HT-29 (cell line): ENCODE data around the gene ITPKC. TPM values are rescaled to one million over a fixed set of nuclear protein-coding genes. Genes with fewer than 3 reads are reported as not detected.
"Not testable (repeated sequence)": the region's sequence is repeated elsewhere in the genome, so short reads cannot be mapped to it uniquely, and the experiment has no call there.

Experiments used
- DNase-seq: peaks from one replicate; pipeline ENCODE4 v3.0.0-alpha.2; 2015; ENCODE audit warnings: low spot score
- total RNA-seq: library from RNA; depleted of rRNA; stranded (reverse); fragments of >200 nt; shearing (Covaris generic); gene quantifications from 2 replicates; pipeline ENCODE4 v1.2.3, GENCODE V29; 2014

Gene ITPKC
- total RNA-seq, 1 experiment from 2014 or later, result 58.5 TPM

DNA sequence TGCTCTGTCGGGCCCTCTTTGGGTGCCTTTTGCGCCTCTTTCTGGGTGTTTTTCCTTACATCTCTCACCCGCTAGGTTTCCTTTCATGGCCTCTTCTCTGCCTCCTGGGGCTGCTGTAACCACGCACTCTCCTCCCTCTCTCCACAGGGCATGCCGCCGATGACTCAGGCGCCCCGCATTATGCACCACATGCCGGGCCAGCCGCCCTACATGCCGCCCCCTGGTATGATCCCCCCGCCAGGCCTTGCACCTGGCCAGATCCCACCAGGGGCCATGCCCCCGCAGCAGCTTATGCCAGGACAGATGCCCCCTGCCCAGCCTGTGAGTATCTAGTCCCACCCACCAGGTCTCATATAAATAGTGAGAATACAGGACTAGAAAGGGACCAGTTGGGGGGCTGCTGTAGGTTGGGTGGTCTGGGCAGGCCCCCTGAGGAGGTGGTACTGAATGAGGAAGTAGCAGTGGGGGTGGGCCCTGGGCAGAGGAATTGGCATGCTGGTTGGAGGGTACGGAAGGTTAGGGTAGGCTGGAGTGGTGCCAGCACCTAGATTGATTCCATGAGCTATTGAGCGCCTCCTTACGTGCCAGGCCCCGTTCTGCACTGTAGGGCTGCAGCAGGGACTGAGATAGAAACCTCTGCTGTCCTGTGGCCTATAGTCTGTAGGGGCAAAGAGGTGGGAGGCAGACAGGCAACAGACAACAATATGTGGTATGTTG, 46.0 kb downstream of the ITPKC start:
- no peak for DNase-seq

DNA sequence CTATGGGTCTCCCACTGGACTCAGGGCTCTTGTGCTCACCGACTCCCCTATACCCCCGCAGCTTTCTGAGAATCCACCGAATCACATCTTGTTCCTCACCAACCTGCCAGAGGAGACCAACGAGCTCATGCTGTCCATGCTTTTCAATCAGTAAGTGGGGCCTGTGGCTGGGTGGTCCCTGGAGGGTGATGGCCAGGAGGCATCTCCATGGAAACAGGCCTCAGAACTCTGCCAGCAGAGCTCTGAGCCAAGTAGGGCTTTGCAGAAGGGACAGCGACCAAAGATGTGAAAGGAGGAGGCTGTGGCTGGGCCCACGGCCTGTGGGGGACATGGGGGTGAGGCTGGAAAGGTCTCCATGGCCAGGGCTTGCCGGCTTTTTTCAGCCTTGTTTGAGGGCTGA, 46.6 kb downstream of the ITPKC start:
- no peak for DNase-seq

- no peak for DNase-seq
Observed at GRCh38 chr19:40763963-40764362, 47.1 kb downstream of the ITPKC start.

GRCh38 chr19:40766385-40766784, 49.5 kb downstream of the ITPKC start:
- DNase-seq, result not testable (repeated sequence)

GRCh38 chr19:40768869-40769268, 52.0 kb downstream of the ITPKC start:
- DNase-seq, result no peak

GRCh38 chr19:40771101-40771862, 54.4 kb downstream of the ITPKC start:
- DNase-seq, result peak; percentile 58

- peak; percentile 81 for DNase-seq
Observed at GRCh38 chr19:40774916-40775631, 58.2 kb downstream of the ITPKC start, which contains the start of gene MIA. Gene MIA, plus strand, starts transcription at chr19:40775521. Its CDS starts 22 bp downstream, at chr19:40775543.

DNA sequence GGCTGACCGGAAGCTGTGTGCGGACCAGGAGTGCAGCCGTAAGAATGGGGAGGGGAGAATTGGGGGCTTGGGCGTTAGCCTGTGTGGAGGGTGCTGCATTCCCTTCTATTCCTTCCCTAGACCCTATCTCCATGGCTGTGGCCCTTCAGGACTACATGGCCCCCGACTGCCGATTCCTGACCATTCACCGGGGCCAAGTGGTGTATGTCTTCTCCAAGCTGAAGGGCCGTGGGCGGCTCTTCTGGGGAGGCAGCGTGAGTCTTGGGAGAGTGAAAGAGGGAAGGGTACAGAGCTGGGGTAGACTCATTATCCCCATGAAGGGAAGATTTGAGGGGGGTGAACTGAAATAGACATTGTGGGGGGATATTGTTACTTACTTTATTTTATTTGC, 58.7 kb downstream of the ITPKC start:
- DNase-seq, result no peak

DNA sequence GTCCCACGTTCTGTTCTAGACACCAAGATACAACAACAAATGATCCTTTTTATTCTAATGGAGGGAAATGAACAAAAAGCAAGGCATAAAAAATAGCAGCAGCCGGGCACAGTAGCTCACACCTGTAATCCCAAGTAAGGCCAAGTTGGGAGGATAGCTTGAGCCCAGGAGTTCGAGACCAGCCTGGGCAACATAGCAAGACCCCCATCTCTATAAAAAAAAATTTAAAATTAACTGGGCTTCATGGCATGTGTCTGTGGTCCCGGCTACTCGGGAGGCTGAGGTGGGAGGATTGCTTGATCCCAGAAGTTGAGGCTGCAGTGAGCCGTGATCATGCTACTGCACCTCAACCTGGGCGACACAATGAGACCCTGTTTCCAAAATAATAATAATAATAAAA, 59.5 kb downstream of the ITPKC start:
- no peak for DNase-seq

- peak; percentile 100 for DNase-seq
Observed at GRCh38 chr19:40776932-40777644, 60.2 kb downstream of the ITPKC start.

DNA sequence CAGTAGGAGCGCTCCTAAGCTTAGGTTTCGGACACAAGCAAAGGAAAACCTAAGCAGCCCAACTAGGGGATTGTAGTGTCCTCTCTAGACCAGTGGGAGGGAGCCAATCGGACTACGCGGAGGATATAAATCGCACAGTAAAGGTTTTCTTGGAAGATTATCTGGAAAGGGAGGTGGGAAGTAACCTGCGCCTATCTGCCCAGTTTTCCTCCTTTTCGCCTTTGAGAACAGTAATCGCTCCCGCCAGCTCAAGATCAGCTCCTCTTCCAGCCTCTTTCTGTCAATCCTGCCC, 60.7 kb downstream of the ITPKC start:
- DNase-seq, result no peak

DNA sequence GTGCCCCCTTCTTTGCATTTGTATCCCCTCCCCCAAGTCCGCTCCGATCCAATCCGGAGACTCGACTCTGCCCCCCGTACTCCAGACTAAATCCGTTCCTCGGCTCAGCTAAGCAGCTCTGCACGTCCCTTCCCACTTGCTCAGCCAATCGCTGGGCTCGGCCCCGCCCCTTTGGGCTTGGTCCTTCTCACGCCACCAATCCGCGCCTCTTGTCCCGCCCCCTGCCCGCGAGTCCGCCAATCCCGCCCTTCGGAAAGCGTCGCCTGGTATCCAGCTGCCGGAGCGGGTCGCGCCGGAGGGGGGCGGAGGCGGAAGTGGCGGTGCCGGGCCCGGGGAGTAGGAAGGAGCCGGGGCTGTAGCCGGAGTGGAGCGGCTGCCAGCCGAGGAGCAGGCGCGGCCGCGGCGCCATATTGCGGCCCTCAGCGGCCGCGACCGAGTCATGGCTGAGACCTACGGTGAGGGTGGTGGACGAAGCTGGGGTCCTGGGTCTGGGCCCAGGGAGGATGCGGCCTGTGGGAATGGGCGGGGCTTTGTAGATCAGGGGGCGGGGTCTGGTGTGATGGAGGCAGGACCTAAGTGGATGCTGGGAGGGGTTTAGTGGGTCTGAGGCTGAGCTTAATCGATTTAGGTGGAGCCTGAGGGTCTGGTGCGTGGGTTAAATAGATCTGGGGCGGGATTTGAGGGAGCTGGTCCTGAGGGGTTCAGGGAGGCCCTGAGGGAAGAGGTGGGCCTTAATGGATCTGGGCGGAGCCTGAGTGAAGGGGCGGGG, 61.2 kb downstream of the ITPKC start, which contains the start of gene RAB4B:
RAB4B (plus strand) TSS at position 311 of the 769 bp plus-strand sequence; CDS start at position 440, 129 bp downstream.
- DNase-seq, result peak; percentile 100

GRCh38 chr19:40778706-40779284, 61.9 kb downstream of the ITPKC start:
- no peak for DNase-seq

DNA sequence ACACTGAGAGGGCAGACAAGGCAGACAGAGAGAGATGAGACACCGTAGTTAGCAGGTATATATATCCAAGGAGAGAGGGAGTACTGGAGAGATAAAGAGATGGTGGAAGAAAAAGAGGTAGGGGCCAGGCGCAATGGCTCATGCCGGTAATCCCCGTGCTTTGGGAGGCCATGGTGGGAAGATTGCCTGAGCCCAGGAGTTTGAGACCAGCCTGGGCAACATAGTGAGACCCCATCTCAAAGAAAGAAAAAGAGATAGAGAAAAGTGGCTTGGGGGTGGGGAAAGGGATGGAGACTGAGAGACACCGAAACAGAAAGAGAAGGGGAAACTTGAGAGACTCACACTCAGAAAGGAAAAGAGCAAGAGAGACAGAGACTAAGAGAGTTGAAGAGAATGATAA, 63.7 kb downstream of the ITPKC start:
- no peak for DNase-seq

- no peak for DNase-seq
Observed at GRCh38 chr19:40781140-40781539, 64.2 kb downstream of the ITPKC start.

DNA sequence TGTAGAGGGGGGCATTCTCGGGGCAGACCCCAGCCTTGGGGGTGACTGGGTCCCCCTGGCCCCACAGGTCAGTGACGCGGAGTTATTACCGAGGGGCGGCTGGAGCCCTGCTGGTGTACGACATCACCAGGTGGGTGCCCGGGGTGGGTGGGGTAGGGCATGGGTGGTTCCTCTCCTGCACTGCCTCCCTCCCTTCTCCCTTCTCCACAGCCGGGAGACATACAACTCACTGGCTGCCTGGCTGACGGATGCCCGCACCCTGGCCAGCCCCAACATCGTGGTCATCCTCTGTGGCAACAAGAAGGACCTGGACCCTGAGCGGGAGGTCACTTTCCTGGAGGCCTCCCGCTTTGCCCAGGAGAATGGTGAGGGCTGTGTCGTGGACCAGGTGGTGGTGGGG, 66.8 kb downstream of the ITPKC start:
- DNase-seq, result no peak

DNA sequence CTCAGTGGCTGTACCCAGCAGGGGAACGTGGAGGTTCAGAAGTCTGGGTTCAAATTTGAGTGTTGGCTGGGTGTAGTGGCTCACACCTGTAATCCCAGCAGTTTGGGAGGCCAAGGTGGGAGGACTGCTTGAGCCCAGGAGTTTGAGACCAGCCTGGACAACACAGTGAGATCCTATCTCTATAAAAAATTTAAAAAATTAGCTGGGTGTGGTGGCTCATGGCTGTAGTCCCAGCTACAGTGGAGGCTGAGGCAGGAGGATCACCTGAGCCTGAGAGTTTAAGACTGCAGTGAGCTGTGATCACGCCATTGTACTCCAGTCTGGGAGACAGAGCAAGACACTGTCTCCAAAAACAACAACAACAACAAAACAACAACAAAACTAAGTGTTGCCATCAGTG, 67.2 kb downstream of the ITPKC start:
- not testable (repeated sequence) for DNase-seq

- DNase-seq, result no peak
Observed at GRCh38 chr19:40785526-40785925, 68.6 kb downstream of the ITPKC start.

- no peak for DNase-seq
Observed at GRCh38 chr19:40786060-40787037, 69.4 kb downstream of the ITPKC start.
